Omental fat pad (tissue), 4 donors: ENCODE data around the gene COL4A1. TPM values are rescaled to one million over a fixed set of nuclear protein-coding genes. Genes with fewer than 3 reads are reported as not detected.

Source experiments
- ATAC-seq: fragments of 150-250 bp; one replicate; pipeline ENCODE4 v1.9.1; 2016; ENCODE audit warnings: mild to moderate bottlenecking, moderate library complexity; ENCODE audit not compliant: low FRiP score
- DNase-seq: peaks from one replicate; pipeline ENCODE4 v3.0.0-alpha.2; 2019; ENCODE audit warnings: low spot score
- CTCF ChIP-seq, 3 donors: fragments of 450-650 bp; IDR thresholded peaks; one replicate each; pipeline ENCODE4 v1.5.1; 2016 to 2017; ENCODE audit warnings: antibody characterized with exemption in 3 of 3, mild to moderate bottlenecking in 3 of 3, moderate library complexity in 2 of 3
- total RNA-seq, 4 donors: library from RNA; depleted of rRNA; stranded (reverse); fragments of >200 nt; gene quantifications; one replicate each; pipeline ENCODE4 v1.1.0, GENCODE V29; 2016

COL4A1 gene
- 1,000 to 10,000 TPM in 2 of 4 donors, 100 to 1,000 TPM in 2; 611 to 1,113 (median 995) TPM for total RNA-seq

GRCh38 chr13:110306960-110307766 is at the start of gene COL4A1, which contains the start of gene COL4A2:
Gene COL4A1, minus strand, starts transcription at chr13:110307157. Its CDS starts 130 bp downstream, at chr13:110307027.
Gene COL4A2, plus strand, starts transcription at chr13:110307284. Its CDS starts 620 bp downstream, at chr13:110307904.
- DNase-seq (no peak), ATAC-seq (peak; percentile 44)

GRCh38 chr13:110356362-110356761 is 49.4 kb upstream of the COL4A1 start:
- ATAC-seq (no peak), DNase-seq (no peak)
- no peak for TF ChIP-seq CTCF (IDR thresholded peaks at IDR 0.05)

More at GRCh38 chr13:110306960-110307766, at the start of gene COL4A1, which contains the start of gene COL4A2:
- TF ChIP-seq CTCF (IDR thresholded peaks at IDR 0.05), result no peak

- DNase-seq, result no peak
Observed at GRCh38 chr13:110354715-110355473, 47.9 kb upstream of the COL4A1 start.

GRCh38 chr13:110354123-110354627 is 47.2 kb upstream of the COL4A1 start:
- ATAC-seq, result no peak
- no peak for DNase-seq
- no peak for TF ChIP-seq CTCF (IDR thresholded peaks at IDR 0.05)

More at GRCh38 chr13:110354715-110355473, 47.9 kb upstream of the COL4A1 start:
- ATAC-seq, result no peak
- TF ChIP-seq CTCF (IDR thresholded peaks at IDR 0.05), result no peak

GRCh38 chr13:110353339-110353977 is 46.5 kb upstream of the COL4A1 start:
- no peak for DNase-seq
- TF ChIP-seq CTCF (IDR thresholded peaks at IDR 0.05), result no peak
- no peak for ATAC-seq

- TF ChIP-seq CTCF (IDR thresholded peaks at IDR 0.05), result no peak
- ATAC-seq (no peak), DNase-seq (no peak)
Observed at GRCh38 chr13:110352735-110353134, 45.8 kb upstream of the COL4A1 start.
